Neuron (in vitro differentiated cells): ENCODE data around the gene NUP93.

Source experiments
- H2AFZ ChIP-seq: one replicate; pipeline ENCODE4 v1.6.1; 2013; ENCODE audit warnings: low read depth, mild to moderate bottlenecking, inconsistent platforms, low read length, moderate library complexity
- H3K27me3 ChIP-seq: one replicate; pipeline ENCODE4 v1.6.1; 2013; ENCODE audit warnings: low read length; ENCODE audit not compliant: insufficient read depth
- H3K36me3 ChIP-seq: one replicate; pipeline ENCODE4 v1.6.1; 2013; ENCODE audit warnings: low read length; ENCODE audit not compliant: insufficient read depth
- H3K4me1 ChIP-seq: one replicate; pipeline ENCODE4 v1.6.1; 2013; ENCODE audit warnings: low read length; ENCODE audit not compliant: insufficient read depth
- H3K4me3 ChIP-seq: 2 replicates; pipeline ENCODE4 v1.5.1; 2013; ENCODE audit warnings: mild to moderate bottlenecking, low read length, moderate library complexity
- H3K9me3 ChIP-seq: one replicate; pipeline ENCODE4 v1.6.1; 2013; ENCODE audit warnings: low read length

Gene NUP93

DNA sequence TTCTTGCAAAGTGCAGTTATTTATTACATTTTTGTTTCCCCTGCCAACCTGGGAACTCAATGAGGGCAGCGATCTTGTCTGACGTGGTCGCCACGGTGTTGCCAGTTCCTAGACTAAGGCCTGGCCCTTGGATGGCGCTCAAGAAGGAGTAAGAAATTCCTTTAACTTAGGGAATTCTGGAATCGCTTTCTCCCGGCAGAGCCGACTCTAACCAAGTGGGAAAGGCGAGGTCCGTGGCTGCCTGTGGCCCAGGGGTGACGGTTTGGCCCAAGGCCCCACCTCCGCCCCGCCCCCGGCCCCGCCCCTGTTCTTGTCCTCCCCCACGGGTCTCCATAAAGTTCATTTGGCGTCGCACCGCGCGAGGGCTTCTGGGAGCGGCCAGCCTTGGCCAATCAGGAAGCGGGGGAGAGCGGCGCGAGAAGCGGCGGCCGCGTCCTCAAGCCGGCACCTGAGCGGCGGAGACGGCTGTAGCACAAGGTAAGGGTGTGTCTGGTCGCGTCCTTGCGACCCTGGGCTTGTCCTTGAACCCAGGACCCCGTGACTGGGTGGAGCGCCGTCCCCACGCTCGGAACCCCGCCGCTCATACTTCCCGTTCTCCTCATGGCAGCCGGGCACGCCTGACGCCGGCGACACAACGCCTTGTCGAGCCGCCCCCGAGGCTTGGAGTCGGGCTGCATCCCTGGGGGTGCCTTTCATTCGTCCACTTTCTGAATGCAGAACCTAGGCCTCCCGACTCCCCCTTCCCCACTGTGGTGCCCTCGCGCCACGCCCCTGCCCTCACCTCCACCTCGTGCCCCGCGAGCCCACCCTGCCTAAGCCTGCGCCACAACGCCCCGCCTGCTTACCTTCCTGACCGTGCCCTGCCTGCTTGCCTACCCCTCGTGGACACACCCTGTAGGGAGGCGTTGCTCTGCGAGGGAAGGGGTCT lies at the start of gene NUP93:
Gene NUP93, plus strand, starts transcription at position 395 of the 928 bp plus-strand sequence. CDS start 18,119 bp downstream, outside the sequence.
- H3K4me1 ChIP-seq = peaks cover 15% of the 10 kb centered on the region
- no peaks in the 10 kb centered on the region for H3K9me3 ChIP-seq
- H3K36me3 ChIP-seq = no peaks in the 10 kb centered on the region
- H3K4me3 ChIP-seq = peak within 1 kb of the TSS; percentile 92
- no peaks in the 10 kb centered on the region for H3K27me3 ChIP-seq
- peak within 1 kb of the TSS; percentile 79 for H2AFZ ChIP-seq

GRCh38 chr16:56681939-56682702 lies 47.8 kb upstream of the NUP93 start, which contains the start of gene MT1X:
Gene MT1X, plus strand, starts transcription at chr16:56682470. Its CDS starts 71 bp downstream, at chr16:56682541.
- peaks cover 24% of the 10 kb centered on the region for H3K27me3 ChIP-seq
- peaks cover 2% of the 10 kb centered on the region for H3K9me3 ChIP-seq
- H3K4me1 ChIP-seq = peaks cover 24% of the 10 kb centered on the region
- H3K4me3 ChIP-seq = peak within 1 kb of the TSS; percentile 57
- H2AFZ ChIP-seq = peak within 1 kb of the TSS; percentile 93
- H3K36me3 ChIP-seq = no peaks in the 10 kb centered on the region

DNA sequence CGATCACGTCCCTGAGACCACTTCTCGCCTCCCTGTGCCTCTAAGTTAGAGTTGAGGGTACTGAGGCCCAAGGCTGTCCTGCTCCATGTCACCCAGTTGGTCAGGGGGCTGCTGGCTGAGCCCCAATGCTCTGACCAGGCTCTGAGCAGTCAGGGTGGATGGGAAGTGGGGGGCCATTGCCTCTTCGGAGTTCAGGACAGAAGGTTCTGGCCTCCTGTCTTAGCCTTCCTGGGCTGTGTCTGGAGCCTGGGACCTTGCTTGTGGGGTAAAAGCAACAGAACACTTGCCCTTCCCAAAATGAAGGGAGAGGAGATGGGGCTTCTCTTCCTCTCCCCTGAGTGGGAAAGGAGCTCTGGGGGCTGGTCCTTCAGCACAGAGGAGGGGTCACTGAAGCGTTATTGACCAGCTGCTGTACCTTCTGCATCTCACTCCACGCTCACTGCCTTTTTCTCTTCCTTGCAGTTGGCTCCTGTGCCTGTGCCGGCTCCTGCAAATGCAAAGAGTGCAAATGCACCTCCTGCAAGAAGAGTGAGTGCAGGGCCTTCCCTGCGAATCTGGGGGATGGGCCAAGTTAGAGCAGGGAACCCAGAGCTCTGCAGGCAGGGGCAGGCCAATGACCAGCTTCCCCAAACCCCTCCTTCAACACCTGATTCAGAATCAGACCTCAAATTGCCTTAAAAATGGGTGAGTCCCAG lies 47.1 kb upstream of the NUP93 start:
- peaks cover 2% of the 10 kb centered on the region for H3K9me3 ChIP-seq
- peaks cover 24% of the 10 kb centered on the region for H3K4me1 ChIP-seq
- peak overlapping the region; percentile 93 for H2AFZ ChIP-seq
- H3K27me3 ChIP-seq = peaks cover 17% of the 10 kb centered on the region
- peak overlapping the region; percentile 57 for H3K4me3 ChIP-seq
- H3K36me3 ChIP-seq = no peaks in the 10 kb centered on the region

- Histone ChIP-seq H3K27me3 (peaks cover 14% of the 10 kb centered on the region), H2AFZ (no peak overlapping the region), H3K4me1 (peaks cover 24% of the 10 kb centered on the region), H3K9me3 (peaks cover 2% of the 10 kb centered on the region), H3K4me3 (no peak overlapping the region), H3K36me3 (no peaks in the 10 kb centered on the region)
Observed at GRCh38 chr16:56683424-56684172, 46.3 kb upstream of the NUP93 start.

DNA sequence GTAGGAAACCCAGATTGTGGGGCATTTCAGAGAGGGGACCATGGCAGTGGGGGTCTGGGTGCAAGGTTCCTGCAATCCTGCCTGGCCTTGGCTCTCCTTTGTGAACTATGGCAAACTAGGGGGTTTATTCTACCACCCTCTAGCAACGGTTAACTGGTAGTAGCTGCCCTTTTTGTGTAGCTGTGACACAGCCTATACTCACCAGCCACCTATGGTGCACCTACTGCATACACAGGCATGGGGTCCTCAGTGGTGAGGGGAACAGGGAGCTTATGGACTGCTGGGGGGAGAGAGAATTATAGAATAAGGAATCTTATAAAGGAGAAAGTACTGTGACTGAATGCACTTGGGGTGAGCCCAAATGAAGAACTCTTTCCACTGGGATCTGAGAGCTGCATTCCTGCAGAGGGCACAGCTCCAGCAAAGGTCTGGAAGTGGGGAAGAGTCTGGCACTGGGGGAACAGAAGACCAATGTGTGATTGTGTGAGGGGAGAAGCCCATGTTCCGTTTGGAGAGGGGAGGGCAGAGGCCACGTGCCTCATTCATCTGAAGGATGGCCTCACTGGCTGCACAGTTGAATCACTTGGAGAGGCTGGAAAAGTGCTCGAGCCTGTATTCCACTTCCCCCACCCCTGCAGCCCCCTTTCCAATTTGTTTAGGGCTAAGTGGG lies 45.5 kb upstream of the NUP93 start:
- Histone ChIP-seq H3K9me3 (peaks cover 2% of the 10 kb centered on the region), H2AFZ (no peak overlapping the region), H3K36me3 (no peaks in the 10 kb centered on the region), H3K4me3 (no peak overlapping the region), H3K27me3 (peaks cover 7% of the 10 kb centered on the region), H3K4me1 (peaks cover 24% of the 10 kb centered on the region)

GRCh38 chr16:56684926-56685590 lies 44.9 kb upstream of the NUP93 start:
- Histone ChIP-seq H3K27me3 (peaks cover 10% of the 10 kb centered on the region), H2AFZ (no peak overlapping the region), H3K4me3 (no peak overlapping the region), H3K36me3 (no peaks in the 10 kb centered on the region), H3K4me1 (peaks cover 24% of the 10 kb centered on the region), H3K9me3 (peaks cover 2% of the 10 kb centered on the region)

- no peaks in the 10 kb centered on the region for H3K36me3 ChIP-seq
- H3K4me1 ChIP-seq = peaks cover 11% of the 10 kb centered on the region
- H2AFZ ChIP-seq = no peak overlapping the region
- H3K9me3 ChIP-seq = peaks cover 2% of the 10 kb centered on the region
- no peak overlapping the region for H3K4me3 ChIP-seq
- peaks cover 10% of the 10 kb centered on the region for H3K27me3 ChIP-seq
Observed at GRCh38 chr16:56686758-56687157, 43.2 kb upstream of the NUP93 start.

DNA sequence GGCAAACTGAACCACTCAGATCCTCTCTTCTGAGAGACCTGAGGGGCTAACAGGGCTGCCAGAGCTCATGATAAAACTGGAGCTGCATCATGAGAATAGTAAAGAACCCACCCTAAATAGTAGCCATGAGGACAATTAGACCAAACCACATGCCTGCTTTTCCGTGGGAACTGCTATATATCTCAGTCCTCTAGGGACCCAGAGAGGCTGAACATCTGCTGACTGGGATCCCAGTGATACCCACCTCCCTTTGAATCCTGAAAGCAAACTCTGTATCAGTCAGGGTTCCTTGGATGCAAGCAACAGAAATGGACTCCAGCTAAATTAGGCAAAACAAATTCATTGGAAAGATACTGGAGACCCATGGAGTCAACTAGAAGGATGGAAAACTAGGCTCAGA lies 41.2 kb upstream of the NUP93 start:
- no peak overlapping the region for H3K4me3 ChIP-seq
- no peak overlapping the region for H2AFZ ChIP-seq
- H3K4me1 ChIP-seq = no peaks in the 10 kb centered on the region
- H3K9me3 ChIP-seq = peaks cover 2% of the 10 kb centered on the region
- H3K36me3 ChIP-seq = no peaks in the 10 kb centered on the region
- peaks cover 2% of the 10 kb centered on the region for H3K27me3 ChIP-seq

DNA sequence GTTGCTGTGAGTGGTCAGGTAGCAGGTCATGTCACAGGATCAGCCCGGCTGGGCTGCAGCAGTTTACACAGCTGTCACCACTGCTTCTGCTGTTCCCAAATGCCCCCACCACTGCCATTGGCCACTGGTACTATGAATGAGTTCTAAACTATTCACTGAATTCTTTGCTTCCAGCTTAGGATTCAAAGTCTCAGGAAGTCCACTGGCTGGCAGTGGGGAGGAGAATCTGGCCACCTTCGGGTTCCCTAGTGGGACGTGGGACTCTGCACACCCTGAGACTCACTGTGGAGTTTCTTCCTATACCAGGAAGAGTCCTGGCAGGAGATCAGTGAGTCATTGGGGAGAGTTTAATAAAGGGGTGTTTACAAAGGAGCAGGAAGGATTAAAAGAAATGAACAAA lies 40.8 kb upstream of the NUP93 start:
- no peaks in the 10 kb centered on the region for H3K4me1 ChIP-seq
- H3K9me3 ChIP-seq = peaks cover 2% of the 10 kb centered on the region
- no peak overlapping the region for H2AFZ ChIP-seq
- H3K27me3 ChIP-seq = peaks cover 2% of the 10 kb centered on the region
- H3K36me3 ChIP-seq = no peaks in the 10 kb centered on the region
- no peak overlapping the region for H3K4me3 ChIP-seq

- H3K4me1 ChIP-seq = no peaks in the 10 kb centered on the region
- H3K9me3 ChIP-seq = peaks cover 2% of the 10 kb centered on the region
- H3K4me3 ChIP-seq = no peak overlapping the region
- peaks cover 2% of the 10 kb centered on the region for H3K27me3 ChIP-seq
- H3K36me3 ChIP-seq = no peaks in the 10 kb centered on the region
- no peak overlapping the region for H2AFZ ChIP-seq
Observed at GRCh38 chr16:56690420-56691122, 39.4 kb upstream of the NUP93 start.

- H3K36me3 ChIP-seq = no peaks in the 10 kb centered on the region
- H3K27me3 ChIP-seq = peaks cover 2% of the 10 kb centered on the region
- H3K4me3 ChIP-seq = no peak overlapping the region
- no peak overlapping the region for H2AFZ ChIP-seq
- no peaks in the 10 kb centered on the region for H3K9me3 ChIP-seq
- no peaks in the 10 kb centered on the region for H3K4me1 ChIP-seq
Observed at GRCh38 chr16:56691885-56692284, 38.0 kb upstream of the NUP93 start.
